ENCODE results near the gene SLC6A17. TPM values are rescaled to one million over a fixed set of nuclear protein-coding genes. Genes with fewer than 3 reads are reported as not detected.

Gene SLC6A17
- total RNA-seq, 1 donor from 2014 or later = 0.40 TPM

GRCh38 chr1:110229348-110230001 lies 79.2 kb downstream of the SLC6A17 start:
- intact Hi-C loops (cut with DNase I) = no loop called here
- DNase-seq (ENCODE audit: low spot score) = no peak

- intact Hi-C loops (cut with DNase I) = no loop called here
- no peak for DNase-seq (ENCODE audit: low spot score)
These were observed 80.3 kb downstream of the SLC6A17 start for GRCh38 chr1:110230381-110231199.

GRCh38 chr1:110233861-110234260 lies 83.6 kb downstream of the SLC6A17 start:
- intact Hi-C loops (cut with DNase I) = no loop called here
- DNase-seq (ENCODE audit: low spot score) = no peak

GRCh38 chr1:110234691-110235090 lies 84.4 kb downstream of the SLC6A17 start:
- DNase-seq (ENCODE audit: low spot score) = no peak

GRCh38 chr1:110235181-110235833 lies 85.0 kb downstream of the SLC6A17 start:
- intact Hi-C loops (cut with DNase I) = no loop called here

More at GRCh38 chr1:110234691-110235090, 84.4 kb downstream of the SLC6A17 start:
- intact Hi-C loops (cut with DNase I) = no loop called here

GRCh38 chr1:110235834-110236682 lies 85.8 kb downstream of the SLC6A17 start:
- DNase-seq (ENCODE audit: low spot score) = no peak
- intact Hi-C loops (cut with DNase I) = no loop called here

More at GRCh38 chr1:110235181-110235833, 85.0 kb downstream of the SLC6A17 start:
- no peak for DNase-seq (ENCODE audit: low spot score)

GRCh38 chr1:110237386-110238152 lies 87.3 kb downstream of the SLC6A17 start:
- intact Hi-C loops (cut with DNase I) = no loop called here
- DNase-seq (ENCODE audit: low spot score) = no peak

- intact Hi-C loops (cut with DNase I) = no loop called here
- DNase-seq (ENCODE audit: low spot score) = no peak
These were observed 89.4 kb downstream of the SLC6A17 start for GRCh38 chr1:110239441-110240430.

GRCh38 chr1:110240476-110241210 lies 90.3 kb downstream of the SLC6A17 start:
- intact Hi-C loops (cut with DNase I) = no loop called here
- no peak for DNase-seq (ENCODE audit: low spot score)

- intact Hi-C loops (cut with DNase I) = no loop called here
These were observed 91.2 kb downstream of the SLC6A17 start for GRCh38 chr1:110241516-110241915.

GRCh38 chr1:110242062-110242461 lies 91.8 kb downstream of the SLC6A17 start:
- intact Hi-C loops (cut with DNase I) = no loop called here
- DNase-seq (ENCODE audit: low spot score) = no peak

More at GRCh38 chr1:110241516-110241915, 91.2 kb downstream of the SLC6A17 start:
- no peak for DNase-seq (ENCODE audit: low spot score)

GRCh38 chr1:110242731-110243130 lies 92.4 kb downstream of the SLC6A17 start:
- intact Hi-C loops (cut with DNase I) = no loop called here
- DNase-seq (ENCODE audit: low spot score) = no peak

GRCh38 chr1:110243146-110243545 lies 92.9 kb downstream of the SLC6A17 start:
- intact Hi-C loops (cut with DNase I) = no loop called here

GRCh38 chr1:110243574-110243973 lies 93.3 kb downstream of the SLC6A17 start:
- intact Hi-C loops (cut with DNase I) = no loop called here
- DNase-seq (ENCODE audit: low spot score) = peak; percentile 1

More at GRCh38 chr1:110243146-110243545, 92.9 kb downstream of the SLC6A17 start:
- peak; percentile 50 for DNase-seq (ENCODE audit: low spot score)

- DNase-seq (ENCODE audit: low spot score) = peak; percentile 24
- intact Hi-C loops (cut with DNase I) = no loop called here
These were observed 95.8 kb downstream of the SLC6A17 start for GRCh38 chr1:110245876-110246620.

- intact Hi-C loops (cut with DNase I) = no loop called here
These were observed 98.5 kb downstream of the SLC6A17 start for GRCh38 chr1:110248746-110249145.

More at GRCh38 chr1:110248746-110249145, 98.5 kb downstream of the SLC6A17 start:
- DNase-seq (ENCODE audit: low spot score) = peak; percentile 44

Data from cardiac septum (tissue), 1 donor.